GM21447 (cell line): ENCODE measurements around the gene CD63.
"Not testable (repeated sequence)": the region's sequence is repeated elsewhere in the genome, so short reads cannot be mapped to it uniquely, and the experiment has no call there.

Experiments
- ATAC-seq: cut with Tn5 transposase; IDR thresholded peaks from one replicate; pipeline ENCODE4 v1.9.1; 2021; ENCODE audit not compliant: unreplicated experiment

CD63 gene

DNA sequence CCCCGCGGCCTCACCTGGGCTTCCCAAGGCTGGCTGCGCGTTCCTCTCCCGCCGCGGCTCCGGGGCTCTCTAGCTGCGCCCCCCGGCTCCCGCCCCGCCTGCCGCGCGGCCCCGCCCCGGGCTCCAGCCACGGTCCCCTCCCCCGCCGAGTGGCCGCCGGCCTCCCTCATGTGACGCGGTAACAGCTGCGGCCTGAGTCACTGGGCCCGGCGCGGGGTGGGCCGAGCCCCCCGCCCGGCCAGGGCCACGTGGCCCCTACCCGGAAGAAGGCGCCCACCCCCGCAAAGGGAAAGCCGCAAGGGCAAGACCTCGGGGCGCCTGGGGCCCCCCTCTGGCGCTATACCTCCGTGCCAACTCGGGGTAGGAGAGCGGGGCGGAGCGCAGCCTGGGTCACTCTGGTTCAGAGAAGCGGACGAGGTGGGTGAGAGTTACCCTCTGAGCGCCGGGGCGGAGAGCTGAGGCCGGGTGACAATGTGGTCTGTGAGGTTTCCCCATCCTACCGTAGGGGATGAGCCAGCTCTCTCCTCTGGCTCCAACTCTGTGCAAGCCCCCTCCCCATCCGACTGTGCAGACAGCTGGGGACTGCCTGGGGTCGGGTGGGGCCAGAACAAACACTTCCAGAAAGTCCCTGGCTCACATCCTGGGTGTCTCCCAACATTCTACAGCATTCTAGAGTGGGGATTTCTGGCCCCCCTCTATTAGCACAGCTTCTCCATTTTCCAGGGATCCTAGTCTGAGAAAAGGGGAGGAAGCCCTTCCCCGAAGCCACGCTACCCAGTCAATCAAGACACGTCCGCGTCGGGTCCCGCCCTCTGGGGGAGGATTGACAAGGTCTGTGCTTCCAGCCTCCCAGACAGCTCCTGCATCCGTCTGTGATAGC lies at the start of gene CD63:
Gene CD63, minus strand, starts transcription at position 71 of the 880 bp plus-strand sequence. CDS start 668 bp downstream, outside the sequence.
- peak; percentile 64 for ATAC-seq

DNA sequence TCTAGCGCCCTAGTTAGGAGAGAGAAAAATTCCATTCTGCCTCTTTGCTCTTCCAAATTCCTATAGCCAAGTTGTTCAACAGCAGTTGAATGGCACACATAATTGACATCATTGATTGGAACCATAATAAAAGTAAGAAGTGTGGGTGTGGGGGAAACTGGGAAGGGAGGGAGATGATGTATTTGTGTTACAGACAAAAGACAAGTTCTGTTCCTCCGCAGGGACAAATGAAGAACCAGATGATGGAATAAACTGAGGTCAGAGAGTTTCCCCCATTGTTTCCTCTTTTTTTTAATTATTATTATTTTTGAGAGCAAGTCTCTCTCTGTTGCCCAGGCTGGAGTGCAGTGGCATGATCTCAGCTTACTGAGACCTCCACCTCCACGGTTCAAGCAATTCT lies 49.0 kb upstream of the CD63 start:
- ATAC-seq: no peak

- no peak for ATAC-seq
Measured at GRCh38 chr12:55771736-55772135, 42.9 kb upstream of the CD63 start.

- ATAC-seq: no peak
Measured at GRCh38 chr12:55767156-55767555, 38.3 kb upstream of the CD63 start.

DNA sequence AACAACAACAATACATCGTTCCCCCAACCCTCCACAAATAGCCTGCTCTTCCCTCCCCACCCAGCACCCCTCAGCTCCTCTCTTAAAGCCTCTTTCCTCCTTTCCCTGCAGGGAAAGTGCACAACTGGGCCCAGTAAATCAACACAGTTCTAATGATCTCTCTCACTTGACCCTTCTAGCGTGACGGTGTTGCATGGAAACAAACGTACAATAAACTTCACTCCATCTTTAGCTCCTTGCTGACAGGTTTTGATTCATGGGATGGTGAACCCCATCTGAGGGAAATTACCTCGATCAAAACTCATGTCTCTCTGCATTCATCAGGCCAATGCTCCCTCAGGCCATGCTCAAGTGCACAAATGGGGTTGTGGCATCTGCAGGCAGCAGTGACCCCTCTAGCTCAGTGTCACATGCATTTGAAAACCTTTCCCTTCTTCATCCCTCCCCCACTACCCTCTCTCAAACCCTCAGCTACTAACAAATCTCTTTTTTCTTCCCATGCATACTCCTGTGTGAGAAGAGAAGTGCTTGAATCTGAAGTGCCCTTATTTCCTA lies 37.0 kb upstream of the CD63 start:
- ATAC-seq: no peak

DNA sequence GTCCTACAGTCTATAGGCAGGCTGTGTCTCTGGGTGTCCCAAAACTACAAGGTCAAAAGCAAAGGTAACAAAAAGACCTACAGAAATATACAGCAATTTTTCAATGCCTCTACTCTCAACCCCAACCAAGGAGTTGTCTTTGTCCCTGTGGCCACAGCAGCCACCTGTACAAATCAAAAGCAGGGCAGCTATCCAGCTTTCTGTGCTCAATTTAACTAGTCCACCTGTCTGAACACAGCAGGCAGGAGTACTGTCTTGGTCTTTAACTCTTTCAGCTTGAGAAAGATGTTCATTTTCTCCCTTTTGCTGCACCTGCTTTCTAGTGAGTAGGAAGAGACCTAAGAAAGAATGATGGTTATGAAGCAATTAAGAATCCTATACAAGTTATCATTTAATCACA lies 33.8 kb upstream of the CD63 start:
- ATAC-seq: no peak

GRCh38 chr12:55760663-55761062 lies 31.9 kb upstream of the CD63 start:
- no peak for ATAC-seq

- ATAC-seq: not testable (repeated sequence)
Measured at GRCh38 chr12:55758575-55758974, 29.8 kb upstream of the CD63 start.

- ATAC-seq: no peak
Measured at GRCh38 chr12:55757701-55758100, 28.9 kb upstream of the CD63 start.

GRCh38 chr12:55755246-55755645 lies 26.4 kb upstream of the CD63 start:
- no peak for ATAC-seq

GRCh38 chr12:55748230-55748993 lies 19.6 kb upstream of the CD63 start:
- no peak for ATAC-seq

- ATAC-seq: no peak
Measured at GRCh38 chr12:55746913-55747231, 18.1 kb upstream of the CD63 start.

DNA sequence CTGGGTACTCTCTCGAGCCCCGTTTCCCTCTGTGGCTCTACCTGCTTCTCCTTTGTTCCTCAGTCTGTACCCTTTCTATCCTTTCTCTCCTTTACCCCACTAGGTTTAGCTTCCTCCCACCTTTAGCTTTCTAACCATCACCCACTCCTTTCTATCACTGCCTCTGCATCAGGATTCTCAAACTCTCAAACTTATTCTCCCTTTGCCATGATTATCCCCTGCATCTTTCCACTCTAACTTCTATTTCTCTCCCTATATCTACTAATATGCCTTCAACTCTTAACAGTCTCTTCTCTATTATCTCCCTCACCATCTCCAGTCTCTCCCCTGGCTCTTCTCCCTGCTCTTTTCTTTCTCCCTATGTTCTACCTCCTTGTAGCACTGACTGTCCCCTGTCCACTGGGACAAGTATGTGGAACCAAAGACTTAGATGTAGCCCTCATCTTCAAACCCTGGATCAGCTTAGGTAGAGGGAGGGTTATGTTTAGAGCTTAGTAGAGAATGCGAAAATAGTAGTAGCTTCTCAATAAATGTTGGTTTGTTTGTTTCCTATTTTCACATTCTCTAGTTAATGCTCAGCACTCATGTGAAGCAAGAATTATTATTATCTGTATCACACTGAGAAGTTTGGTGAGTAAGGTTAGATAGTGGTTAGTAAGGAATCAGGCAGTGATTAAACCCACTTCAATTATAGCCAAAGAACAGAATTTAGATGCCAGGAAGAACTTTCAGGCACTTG lies 17.5 kb upstream of the CD63 start:
- no peak for ATAC-seq

DNA sequence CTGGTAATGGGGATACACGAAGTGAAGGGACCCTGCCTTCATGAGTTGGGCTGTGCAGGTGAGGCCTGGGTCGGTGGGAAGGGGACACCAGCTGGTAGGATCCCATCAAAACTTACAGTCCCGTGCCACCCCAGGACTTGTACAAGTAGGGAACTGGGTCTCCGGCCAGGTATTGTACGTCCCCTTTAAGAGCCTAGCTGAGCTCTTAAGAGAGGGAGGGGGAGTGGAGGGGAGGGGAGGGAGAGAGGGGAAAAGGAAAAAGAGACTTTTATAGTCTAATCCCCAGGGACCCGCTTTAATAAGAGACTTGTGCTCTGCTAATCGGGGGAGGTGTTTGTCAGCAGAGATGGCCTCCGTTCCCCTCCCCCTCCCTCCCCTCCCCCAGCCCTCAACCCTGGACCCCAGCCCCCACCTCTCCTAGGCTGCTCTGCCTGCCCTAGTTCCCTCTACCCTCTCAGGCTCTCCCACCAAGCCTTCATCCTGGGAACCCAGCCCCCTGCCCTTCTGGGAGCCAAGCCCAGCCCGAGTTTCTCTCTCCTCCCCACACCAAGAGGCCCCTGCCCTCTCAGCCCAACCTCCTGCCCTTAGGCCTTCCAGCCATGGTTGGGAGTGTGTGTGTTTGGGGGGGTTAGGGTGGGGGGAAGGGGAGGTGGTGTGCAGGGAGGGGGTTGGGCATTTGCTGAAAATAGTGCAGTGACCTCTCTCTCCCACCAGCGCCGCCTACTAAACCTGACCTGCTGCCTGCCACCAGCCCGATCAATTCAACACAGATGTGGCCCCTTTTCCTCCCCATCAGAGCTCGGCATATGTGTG lies 16.8 kb upstream of the CD63 start:
- no peak for ATAC-seq

- ATAC-seq: no peak
Measured at GRCh38 chr12:55744340-55745030, 15.7 kb upstream of the CD63 start.

GRCh38 chr12:55743406-55744339 lies 14.9 kb upstream of the CD63 start:
- ATAC-seq: peak; percentile 38

- ATAC-seq: peak; percentile 29
Measured at GRCh38 chr12:55742719-55743405, 14.1 kb upstream of the CD63 start, which contains the start of gene GDF11. Gene GDF11 (plus strand): TSS chr12:55743122. CDS start chr12:55743317, 195 bp downstream.
